HG03354 (cell line): ENCODE data around the gene COBL.

Source experiments
- ATAC-seq: cut with Tn5 transposase; IDR thresholded peaks from one replicate; pipeline ENCODE4 v1.9.1; 2021; ENCODE audit warnings: mild to moderate bottlenecking; ENCODE audit not compliant: unreplicated experiment, poor library complexity, severe bottlenecking

The COBL gene

GRCh38 chr7:51160990-51161615 is 155.5 kb downstream of the COBL start:
- ATAC-seq = peak; percentile 61

GRCh38 chr7:51160411-51160810 is 156.2 kb downstream of the COBL start:
- no peak for ATAC-seq

GRCh38 chr7:51158742-51159445 is 157.7 kb downstream of the COBL start:
- no peak for ATAC-seq

GRCh38 chr7:51158211-51158610 is 158.4 kb downstream of the COBL start:
- ATAC-seq = no peak

- no peak for ATAC-seq
These were observed 162.4 kb downstream of the COBL start for GRCh38 chr7:51154201-51154600.

GRCh38 chr7:51152706-51153200 is 163.9 kb downstream of the COBL start:
- no peak for ATAC-seq

GRCh38 chr7:51151455-51151854 is 165.2 kb downstream of the COBL start:
- ATAC-seq = no peak

GRCh38 chr7:51150193-51150592 is 166.4 kb downstream of the COBL start:
- ATAC-seq = no peak

- no peak for ATAC-seq
These were observed 168.4 kb downstream of the COBL start for GRCh38 chr7:51148216-51148615.

GRCh38 chr7:51146816-51147586 is 169.6 kb downstream of the COBL start:
- no peak for ATAC-seq

GRCh38 chr7:51144178-51144577 is 172.4 kb downstream of the COBL start:
- ATAC-seq = no peak

GRCh38 chr7:51142741-51143385 is 173.7 kb downstream of the COBL start:
- no peak for ATAC-seq

- ATAC-seq = no peak
These were observed 175.1 kb downstream of the COBL start for GRCh38 chr7:51141451-51142003.

- ATAC-seq = no peak
These were observed 176.1 kb downstream of the COBL start for GRCh38 chr7:51140199-51141164.

- ATAC-seq = no peak
These were observed 176.8 kb downstream of the COBL start for GRCh38 chr7:51139796-51140195.

GRCh38 chr7:51138123-51139085 is 178.2 kb downstream of the COBL start:
- ATAC-seq = no peak

GRCh38 chr7:51135576-51135975 is 181.0 kb downstream of the COBL start:
- ATAC-seq = no peak

- ATAC-seq = no peak
These were observed 182.6 kb downstream of the COBL start for GRCh38 chr7:51134013-51134441.
